Measurements from ENCODE around the gene BBOF1.

- TF ChIP-seq CTCF (IDR thresholded peaks at IDR 0.05; ENCODE audit: low read depth, low read length), result no peak
- TF ChIP-seq EZH2phosphoT487 (IDR thresholded peaks at IDR 0.05; ENCODE audit: low read depth), result no peak
Observed at GRCh38 chr14:73973497-73973896, 45.7 kb upstream of the BBOF1 start.
